GM19023 (cell line): ENCODE data around the gene ENKUR.
"Not testable (repeated sequence)": the region's sequence is repeated elsewhere in the genome, so short reads cannot be mapped to it uniquely, and the experiment has no call there.

Source experiments
- ATAC-seq: cut with Tn5 transposase; IDR thresholded peaks from one replicate; pipeline ENCODE4 v1.9.1; 2021; ENCODE audit warnings: mild to moderate bottlenecking, moderate library complexity; ENCODE audit not compliant: unreplicated experiment

ENKUR gene

DNA sequence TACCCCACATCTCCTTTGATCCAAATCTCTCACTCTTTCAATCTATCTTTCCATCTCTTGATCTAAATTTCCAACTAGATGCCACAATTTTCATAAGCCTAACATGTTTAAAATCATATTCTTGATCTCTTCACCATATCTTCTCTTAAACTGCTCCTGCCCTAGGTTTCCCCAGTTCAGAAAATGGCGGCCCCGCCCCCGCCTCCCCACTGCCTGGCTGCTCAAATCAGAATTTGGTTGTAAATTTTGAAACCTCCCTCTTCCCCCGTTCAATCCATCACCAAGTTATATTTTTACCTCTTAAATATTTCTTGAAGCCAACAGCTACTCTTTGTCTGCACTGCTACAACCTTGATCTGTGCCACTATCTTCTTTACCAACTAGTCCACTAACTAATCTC is 36.3 kb downstream of the ENKUR start:
- no peak for ATAC-seq

DNA sequence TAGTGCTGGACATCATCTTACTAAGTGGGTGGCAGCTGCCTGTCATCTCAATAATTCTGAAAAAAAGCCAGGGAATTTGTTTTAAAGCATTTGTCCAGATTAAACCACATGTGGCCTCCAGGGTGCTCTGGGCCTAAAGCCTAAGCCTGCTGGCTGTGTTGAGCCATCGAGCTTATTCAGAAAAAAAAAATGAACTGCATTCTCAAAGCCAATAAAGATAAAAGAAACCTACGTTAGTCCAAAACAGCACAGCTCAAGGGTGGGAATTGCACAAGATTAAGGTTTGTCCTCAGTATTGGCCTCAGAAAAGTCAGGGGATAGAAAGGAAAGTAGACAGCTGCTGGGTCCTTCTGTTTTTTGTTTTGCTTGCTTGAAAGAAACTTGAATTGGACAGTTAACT is 41.0 kb downstream of the ENKUR start:
- ATAC-seq = no peak

DNA sequence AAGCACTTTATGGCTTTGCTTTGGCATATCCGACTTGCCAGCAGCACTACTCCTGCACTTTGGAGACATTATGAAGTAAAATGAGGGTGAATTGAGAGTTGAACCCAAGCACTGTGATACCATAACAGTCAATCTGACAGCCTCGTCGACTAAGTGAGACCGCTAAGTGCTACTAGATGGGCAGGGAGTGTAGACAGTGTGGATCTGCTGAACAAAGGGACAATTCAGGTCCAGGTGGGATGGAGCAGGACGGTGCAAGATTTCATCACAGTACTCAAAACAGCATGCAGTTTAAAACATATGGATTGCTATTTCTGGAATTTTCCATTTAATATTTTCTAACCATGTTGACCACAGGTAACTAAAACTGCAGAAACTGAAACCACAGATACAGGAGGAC is 42.8 kb downstream of the ENKUR start:
- ATAC-seq = no peak

DNA sequence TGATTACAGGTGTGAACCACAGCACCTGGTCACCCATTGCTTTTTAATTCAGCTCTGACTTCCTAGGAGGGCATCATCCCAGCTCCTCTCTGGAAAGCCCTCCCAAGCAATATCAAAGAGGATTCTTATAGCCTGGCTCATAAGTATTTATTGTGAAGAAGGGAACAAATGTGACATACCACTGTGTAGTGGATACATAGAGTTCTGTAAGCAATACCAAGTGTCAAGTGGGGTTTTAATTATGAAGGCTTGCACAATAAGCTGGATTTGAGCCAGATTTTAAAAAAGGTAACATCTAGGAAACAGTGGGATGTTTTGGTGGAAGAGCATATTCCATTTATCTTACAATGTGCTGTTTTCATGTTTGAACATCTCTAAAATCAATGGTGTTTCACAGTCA is 44.6 kb downstream of the ENKUR start:
- no peak for ATAC-seq

DNA sequence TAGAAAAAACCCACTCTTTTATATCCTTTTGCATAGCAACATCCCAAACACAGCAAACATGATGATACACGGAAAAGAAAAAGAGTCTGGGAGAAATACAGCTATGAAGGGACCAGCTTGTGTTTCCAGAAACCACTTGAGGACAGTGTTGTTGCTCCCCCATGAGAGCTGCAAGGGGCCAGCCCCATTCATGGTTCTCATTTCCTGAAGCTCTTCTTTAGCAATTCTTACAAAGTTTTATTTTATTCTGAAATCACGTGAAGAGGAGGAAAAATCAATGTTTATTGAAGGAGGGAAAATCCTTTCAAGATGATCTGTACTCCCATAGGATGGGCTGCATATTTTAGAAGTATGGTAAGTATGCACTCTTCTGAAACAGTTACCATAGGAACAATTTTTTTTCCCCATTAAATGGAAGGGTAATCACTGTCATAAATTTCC is 46.1 kb downstream of the ENKUR start:
- no peak for ATAC-seq

DNA sequence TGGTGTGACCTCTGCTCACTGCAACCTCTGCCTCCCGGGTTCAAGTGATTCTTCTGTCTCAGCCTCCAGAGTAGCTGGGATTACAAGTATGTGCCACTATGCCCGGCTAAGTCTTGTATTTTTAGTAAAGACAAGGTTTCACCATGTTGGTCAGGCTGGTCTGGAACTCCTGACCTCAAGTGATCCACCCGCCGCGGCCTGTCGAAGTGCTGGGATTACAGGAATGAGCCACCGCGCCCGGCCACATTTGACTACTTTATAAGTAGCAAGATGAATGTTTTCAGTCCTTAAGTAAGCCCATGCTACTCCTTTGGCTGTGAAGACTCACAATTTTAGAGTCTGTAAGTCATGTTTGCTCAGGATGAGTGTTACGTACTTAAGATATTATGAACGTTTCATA is 47.0 kb downstream of the ENKUR start:
- ATAC-seq = not testable (repeated sequence)

DNA sequence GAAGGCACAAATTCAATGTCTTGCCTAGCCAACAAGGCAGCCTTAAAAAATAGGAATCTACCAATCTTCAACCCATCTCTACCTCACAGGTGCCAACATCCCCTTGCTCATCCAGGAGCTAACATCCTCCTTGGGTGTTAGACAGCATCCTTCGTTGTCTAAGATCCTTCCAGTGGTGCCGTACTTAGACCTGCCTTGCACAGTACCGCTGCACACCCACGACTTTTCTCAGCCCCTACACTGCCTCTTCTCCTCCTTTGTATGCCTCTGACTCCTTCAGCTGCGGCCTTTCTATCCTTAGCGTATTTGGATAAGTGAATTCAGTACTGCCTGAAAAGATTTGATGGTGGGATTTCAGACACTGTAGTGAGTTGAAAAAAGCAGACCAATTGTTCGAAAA is 47.6 kb downstream of the ENKUR start:
- ATAC-seq = no peak

DNA sequence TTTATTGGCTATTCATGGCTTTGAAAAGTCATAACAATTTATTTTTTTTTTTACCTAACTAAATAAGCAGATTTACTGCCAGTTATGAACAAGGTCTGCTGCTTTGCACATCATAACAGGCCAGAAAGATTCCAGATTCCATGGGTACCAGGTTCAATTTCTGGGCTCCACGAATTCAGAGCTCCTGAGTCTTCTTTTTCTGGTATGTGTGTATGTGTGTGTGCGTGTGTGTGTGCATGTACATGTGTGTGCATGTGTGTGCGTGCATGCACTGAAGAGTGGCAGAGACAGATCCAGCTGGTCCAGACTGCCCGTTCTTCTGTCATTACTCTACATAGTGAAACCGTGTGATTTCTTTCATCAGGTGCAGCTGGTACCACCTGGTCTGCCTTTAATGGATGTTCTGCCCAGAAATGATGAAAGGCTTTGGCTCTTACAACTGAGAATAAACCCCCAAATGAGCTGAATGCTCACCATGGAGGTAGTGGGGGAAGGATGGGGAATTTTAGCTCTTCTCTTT is 48.9 kb downstream of the ENKUR start:
- no peak for ATAC-seq

DNA sequence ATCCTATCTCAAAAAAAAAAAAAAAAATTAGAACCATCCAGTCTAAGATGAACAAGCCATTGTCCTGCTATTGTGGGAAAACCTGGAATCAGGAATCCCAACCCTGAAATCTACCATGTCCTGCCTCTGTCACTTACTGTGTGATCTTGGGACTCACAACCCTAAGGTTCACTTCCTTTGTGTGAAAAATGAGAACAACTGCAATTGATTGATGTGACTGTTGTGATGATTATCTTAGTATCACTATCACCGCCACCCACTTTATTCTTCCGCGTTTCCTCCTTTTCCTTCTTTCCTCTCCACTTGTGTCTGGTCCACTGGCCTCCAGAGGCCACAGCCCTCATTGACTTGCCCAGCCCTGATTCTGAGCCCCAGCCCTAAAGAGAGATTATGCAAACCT is 50.9 kb downstream of the ENKUR start:
- ATAC-seq = no peak

DNA sequence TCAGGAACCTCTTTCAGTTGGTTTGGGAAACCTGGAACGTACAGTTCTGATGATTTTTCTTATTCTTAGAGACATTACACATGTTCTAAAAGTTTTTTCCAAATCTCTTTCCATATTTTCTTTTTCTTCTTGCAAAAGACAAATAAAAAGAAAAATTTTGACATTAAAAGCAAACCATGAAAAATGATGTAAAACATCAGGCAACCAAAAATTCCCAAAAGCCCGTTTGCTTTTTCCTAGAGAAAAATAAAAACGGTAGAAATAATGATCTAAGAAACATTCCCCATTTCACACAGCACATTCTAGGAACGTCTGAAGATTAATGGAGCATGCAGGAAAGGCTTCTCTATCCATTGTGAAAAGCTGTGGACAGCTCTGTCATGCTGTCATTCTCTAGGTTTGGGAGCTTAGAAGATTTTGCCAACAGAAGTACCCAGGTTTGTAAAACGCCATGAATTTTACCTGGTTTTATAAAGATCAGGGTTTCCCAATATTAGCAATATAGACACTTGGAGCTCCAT is 52.4 kb downstream of the ENKUR start:
- no peak for ATAC-seq

DNA sequence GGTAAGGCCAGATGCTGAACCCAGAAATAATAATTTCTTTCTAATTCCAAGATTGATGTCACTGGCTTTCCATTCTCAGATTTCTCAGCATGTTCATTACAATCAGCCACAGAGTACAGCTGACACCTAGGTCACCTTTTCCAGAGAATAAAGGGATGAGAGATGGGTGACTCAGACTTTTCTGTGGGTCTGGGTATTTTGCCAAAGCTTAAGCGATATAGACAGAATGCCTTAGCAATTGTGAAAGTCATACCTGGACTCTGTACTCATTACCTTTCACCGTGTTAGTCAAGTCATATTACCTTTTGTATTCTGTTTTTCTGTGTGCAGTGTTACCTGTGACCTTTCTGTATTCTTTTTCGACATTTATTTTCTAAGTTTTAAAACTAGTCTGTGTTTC is 53.0 kb downstream of the ENKUR start:
- ATAC-seq = no peak

DNA sequence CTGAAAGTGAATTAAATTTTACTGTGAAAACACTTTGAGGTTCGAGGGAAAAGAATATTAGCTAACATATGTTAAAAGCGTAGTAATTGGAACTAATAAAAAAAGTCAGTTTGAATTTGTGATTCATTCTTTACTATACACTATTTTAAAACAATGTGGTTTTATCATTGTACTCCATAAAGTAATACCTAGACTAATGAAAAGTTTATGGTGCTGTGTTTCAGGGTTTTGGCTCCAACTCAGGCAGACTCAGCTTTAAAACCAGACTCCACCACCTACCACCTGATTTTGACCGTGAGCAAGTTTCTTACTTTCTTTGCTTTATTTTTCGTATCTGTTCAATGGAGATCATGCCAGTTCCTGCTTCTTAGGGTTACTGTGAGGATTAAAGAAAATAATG is 54.4 kb downstream of the ENKUR start:
- ATAC-seq = no peak

DNA sequence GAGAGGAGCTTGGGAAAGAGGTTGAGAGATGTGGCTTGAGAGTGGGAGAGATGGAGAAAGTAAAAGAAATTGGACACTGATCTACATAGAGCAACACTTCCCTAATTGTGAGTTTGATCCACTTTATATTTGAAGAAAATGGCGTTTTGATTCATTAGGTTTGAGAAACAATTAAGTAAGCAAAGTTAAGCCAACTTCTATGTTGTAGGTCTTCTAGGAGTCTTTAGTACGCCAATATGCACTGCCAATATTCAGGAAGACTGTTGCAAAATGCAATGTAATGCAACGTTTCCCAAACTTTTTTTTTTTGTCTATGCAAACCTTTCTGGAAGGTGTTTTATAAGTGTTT is 56.6 kb downstream of the ENKUR start:
- no peak for ATAC-seq

DNA sequence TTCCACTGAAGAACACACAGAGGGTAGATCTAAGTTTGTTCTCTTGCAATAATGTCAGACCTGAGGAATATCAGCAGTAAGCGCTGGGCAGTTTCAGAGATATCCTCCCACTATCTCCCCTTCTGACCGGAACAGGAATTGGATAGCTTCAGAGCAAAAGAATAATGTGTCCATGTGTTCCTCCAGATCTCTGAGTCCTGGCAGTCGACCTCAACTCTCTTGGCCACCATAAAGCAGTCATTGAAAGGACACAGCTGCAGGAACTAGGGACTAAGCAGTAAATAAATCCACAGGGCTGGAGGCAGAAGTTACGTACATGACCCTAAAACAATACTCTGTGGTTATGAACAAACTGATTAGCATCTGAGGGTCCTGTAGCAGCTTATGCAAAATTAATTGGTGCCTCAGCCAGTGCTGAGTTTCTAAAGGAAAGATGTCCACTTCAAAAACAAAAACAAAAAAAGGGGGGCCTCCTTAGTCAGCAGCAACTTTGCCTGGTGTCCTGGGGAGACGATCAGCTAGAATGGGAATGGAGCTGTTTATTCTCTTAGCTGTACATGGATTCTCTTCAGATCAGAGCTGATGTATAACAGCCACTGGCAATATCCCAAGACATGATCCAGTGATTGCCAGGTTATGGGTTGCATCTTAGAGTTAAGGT is 57.1 kb downstream of the ENKUR start:
- no peak for ATAC-seq

DNA sequence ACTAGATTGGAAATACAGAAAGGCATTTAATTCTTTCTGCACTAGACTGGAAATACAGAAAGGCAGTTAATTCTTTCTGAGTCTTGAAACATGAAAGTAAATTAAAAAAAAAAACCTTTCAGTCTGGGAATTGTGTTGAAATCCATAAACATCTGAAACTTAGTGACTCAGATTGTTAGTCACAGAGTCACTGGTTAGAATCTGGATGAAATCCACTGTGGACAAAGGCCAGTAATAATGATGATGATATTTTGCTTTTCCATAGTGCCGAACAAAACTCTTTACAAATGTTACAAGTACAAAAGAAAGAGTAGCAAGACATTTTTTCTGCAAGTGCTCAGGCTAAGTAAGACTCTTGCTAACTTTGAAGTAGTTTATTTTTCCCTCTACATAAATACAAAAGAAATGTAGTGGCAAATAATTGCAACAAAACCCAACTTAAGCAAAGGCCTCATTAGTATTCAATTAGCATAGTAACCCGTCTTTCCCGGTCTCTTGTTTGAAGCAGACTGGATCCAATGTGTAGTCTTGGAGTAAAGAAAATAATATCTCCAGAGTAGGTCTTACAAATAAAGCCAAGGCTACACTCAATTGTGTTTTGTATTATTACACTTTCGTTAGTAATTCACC is 57.8 kb downstream of the ENKUR start:
- no peak for ATAC-seq

DNA sequence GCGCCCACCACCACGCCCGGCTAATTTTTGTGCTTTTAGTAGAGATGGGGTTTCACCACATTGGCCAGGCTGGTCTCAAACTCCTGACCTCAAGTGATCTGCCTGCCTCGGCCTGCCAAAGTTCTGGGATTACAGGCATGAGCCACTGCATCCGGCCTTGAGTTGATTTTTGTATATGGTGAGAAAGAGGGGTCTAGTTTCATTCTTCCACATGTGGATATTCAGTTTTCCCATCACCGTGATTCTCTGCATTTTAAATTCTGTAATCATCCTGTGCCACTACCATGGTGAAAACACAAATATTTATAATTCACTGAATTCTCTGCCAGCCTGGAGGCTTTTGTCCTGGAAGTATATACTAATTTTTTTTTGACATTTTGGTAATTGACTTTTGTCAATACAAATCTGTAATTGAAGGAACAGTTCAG is 58.3 kb downstream of the ENKUR start:
- ATAC-seq = not testable (repeated sequence)

DNA sequence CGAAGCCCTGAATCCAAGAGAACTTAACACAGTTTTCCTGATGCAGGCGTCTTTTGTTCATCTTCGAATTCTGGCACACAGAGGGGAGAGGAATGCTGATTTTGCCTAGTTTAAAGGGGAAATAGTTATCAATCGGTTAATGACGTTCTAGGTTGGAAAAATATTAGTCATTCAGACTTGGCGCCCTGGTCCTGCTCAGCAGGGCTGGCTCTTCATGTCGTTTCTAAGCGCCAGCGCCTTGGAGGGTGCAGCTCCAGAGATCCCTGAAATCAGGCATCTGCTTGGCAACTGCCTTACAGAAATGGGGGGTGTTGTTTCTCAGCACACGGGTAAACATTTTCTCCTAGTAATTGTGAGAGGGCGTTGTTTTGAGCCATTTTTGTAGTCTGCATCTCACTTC is 62.3 kb downstream of the ENKUR start:
- no peak for ATAC-seq

DNA sequence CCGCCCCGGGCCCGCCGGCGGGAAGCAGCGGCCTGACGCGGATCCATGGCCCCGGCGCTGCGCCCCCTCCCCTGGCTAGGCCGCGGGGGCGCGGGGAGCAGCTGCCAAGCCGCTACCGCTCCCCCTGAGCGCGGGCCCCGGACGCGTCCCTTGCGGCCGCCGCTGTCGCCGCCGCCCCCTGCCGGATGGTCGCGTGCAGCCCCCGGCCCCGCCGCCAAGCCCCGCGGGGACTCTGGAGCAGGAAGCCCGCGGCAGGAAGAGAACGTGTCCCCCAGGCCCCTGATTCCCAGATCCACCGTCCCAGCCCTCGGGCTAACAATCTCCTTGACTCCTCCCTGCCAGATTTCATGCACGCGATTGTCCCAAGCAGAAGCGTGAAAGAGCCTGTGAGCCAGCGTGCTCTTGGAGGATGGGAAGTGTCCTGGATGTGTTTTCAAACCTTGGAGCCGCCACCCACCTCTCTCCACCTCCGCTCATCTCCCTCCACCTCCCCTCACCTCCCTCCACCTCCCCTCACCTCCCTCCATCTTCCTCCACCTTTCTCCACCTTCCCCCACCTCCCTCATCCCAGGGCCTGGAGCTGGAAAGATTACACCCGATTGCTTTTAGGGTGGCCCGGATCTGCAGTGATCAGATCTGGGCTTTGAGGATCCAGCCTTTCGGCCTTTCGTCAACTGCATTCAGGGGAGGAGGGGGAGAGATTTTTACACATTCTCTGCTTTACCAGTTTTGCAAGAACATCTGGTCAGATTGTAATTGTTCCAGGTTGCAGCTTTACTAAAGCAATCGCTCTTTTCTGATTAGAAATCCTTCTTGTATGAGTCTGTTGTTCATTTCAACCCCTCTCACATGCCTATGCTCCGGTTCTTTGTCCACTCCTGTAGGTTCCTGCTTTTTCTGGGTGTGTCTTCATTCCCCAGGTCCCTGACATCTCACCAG is 63.0 kb downstream of the ENKUR start:
- peak; percentile 78 for ATAC-seq

DNA sequence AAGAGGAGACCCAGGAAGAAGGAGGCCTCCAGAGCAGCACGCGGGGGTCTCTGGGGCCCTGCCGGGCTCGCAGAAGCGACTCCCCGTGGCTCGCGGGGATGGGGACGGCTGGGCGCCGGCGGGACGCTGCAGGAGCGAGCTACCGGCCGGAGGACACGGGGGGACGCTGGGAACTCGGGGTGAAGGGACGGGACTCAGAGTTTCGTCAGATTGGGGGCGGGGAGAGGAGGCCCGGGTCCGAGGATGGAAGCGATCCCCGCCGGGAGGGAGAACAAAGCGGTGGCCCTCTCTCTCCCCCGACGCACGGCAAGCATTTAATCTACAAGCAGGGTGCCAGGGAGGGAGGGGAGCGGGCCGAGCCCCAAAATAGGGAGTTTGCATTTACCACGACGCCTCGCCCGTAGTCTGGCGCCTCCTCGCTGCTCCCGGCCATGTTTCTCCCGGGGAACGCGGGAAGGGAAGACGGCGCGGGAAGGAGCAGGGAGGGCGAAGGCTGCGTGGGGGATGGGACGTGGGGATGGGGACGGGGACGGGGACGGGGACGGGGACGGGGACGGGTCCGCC is 63.7 kb downstream of the ENKUR start, which contains the start of gene PRTFDC1:
Gene PRTFDC1 (minus strand): TSS at position 464 of the 564 bp plus-strand sequence. CDS start 31 bp downstream, at position 433.
- peak; percentile 42 for ATAC-seq

DNA sequence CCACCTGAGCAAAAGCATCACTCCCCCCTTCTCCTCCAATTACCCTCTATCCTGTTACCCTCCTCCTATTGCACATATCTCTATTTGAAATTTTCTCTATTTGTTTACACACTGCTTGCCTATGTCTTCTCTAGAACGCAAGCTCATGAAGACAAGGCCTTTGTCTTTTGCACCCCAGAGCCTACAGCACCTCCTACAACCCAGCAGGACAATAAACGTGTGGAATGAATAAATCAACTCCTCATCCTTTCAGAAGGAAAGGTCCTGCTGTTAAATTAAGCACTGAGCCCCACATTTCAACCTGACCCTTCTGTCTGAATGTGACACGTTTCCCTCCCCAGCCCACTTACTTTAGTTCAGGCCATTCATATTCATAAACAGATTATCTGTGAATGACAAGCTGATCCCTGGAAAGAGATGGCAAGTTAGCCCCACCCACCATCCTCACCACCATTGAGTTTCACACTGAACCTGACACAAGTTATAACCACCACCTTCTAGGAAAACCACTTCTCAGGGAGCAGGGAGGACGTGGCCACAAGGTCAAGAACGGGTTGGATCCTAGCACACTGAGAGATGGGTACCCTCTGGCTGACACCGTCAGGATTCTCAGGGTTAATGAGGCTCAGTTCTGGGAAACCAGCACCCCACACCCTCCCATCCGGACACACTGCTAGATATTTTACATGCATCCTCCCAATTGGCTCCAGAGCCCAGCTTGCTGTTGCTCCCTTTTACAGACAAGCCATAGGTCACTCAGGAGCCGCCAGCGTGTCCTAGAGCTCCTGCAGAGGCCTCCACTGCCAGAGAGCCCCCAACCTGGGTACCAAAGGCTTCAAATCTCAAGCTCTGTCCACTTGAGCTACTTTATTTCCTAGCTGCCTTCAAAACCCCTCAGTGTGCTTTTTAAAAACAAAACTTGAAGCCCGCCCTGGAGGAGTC is 64.5 kb downstream of the ENKUR start:
- ATAC-seq = no peak
